Measurements from ENCODE around the gene METRNL. TPM values are rescaled to one million over a fixed set of nuclear protein-coding genes. Genes with fewer than 3 reads are reported as not detected.

The METRNL gene
- total RNA-seq, 1 experiment from 2014 or later: 58.7 TPM

GRCh38 chr17:83071966-83072562 lies 7.3 kb upstream of the METRNL start (continued):
- no peak for TF ChIP-seq SIN3A (IDR thresholded peaks at IDR 0.05; ENCODE audit: low read depth)
- no peak for TF ChIP-seq YY1 (IDR thresholded peaks at IDR 0.05; ENCODE audit: extremely low read depth, insufficient replicate concordance, low read depth, low read length)
- no peak for TF ChIP-seq RAD21 (IDR thresholded peaks at IDR 0.05; ENCODE audit: low read depth)

GRCh38 chr17:83072600-83073358 lies 6.6 kb upstream of the METRNL start:
- H3K4me2 ChIP-seq (ENCODE audit: low read length): peak overlapping the region; percentile 84
- ATAC-seq (peak; percentile 14; the same call in 1 of the 2 replicates), DNase-seq (ENCODE audit: low read depth, low spot score) (no peak)
- peak overlapping the region; percentile 56; the same call in 1 of the 2 replicates for H3K27ac ChIP-seq (ENCODE audit: low read depth, low read length)
- no peak overlapping the region for H2AFZ ChIP-seq (ENCODE audit: low read depth, low read length, poor library complexity, severe bottlenecking)
- H3K9ac ChIP-seq (ENCODE audit: low read length): peak overlapping the region; percentile 55
- no peaks in the 10 kb centered on the region for H3K27me3 ChIP-seq (ENCODE audit: insufficient read depth, low read length)
- peaks cover 16 to 18% of the 10 kb centered on the region in 2 experiments for H3K4me1 ChIP-seq (ENCODE audit: control insufficient read depth in 1 of 2, insufficient read depth in 2 of 2, low read length in 2 of 2)
- no TSS peak for BruUV-seq (replicated peaks)
- no peaks in the 10 kb centered on the region for H4K20me1 ChIP-seq (ENCODE audit: insufficient read depth)
- H3K79me2 ChIP-seq (ENCODE audit: insufficient read depth, low read length): no peaks in the 10 kb centered on the region
- H3K9me3 ChIP-seq (ENCODE audit: control insufficient read depth in 1 of 2, insufficient read depth in 1 of 2, low read depth in 1 of 2, low read length in 2 of 2): no peaks in the 10 kb centered on the region; a peak in 1 of 4 replicates
- ChIA-PET CTCF (no interaction called here), RAD21 (ENCODE audit: low non-redundant PET in 1 of 2, low total read pairs in 2 of 2, uncharacterized antibody in 2 of 2, unreplicated experiment in 2 of 2) (no interaction called here), POLR2A (interaction anchor here (1.3 kb wide), 1 partner anchor 24 kb away, joined by 3 read pairs; no protein-coding TSS in a partner anchor)
- no peaks in the 10 kb centered on the region for H3K36me3 ChIP-seq (ENCODE audit: control insufficient read depth in 1 of 2, insufficient read depth in 2 of 2, low read length in 2 of 2)
- TF ChIP-seq RAD21 (IDR thresholded peaks at IDR 0.05; ENCODE audit: low read depth) (no peak), EGR1 (IDR thresholded peaks at IDR 0.05; ENCODE audit: low read depth) (no peak), SIN3A (IDR thresholded peaks at IDR 0.05; ENCODE audit: low read depth) (no peak), ATF3 (IDR thresholded peaks at IDR 0.05) (no peak), REST (IDR thresholded peaks at IDR 0.05; ENCODE audit: low read depth) (no peak), EZH2 (IDR thresholded peaks at IDR 0.05) (no peak), TCF7L2 (IDR thresholded peaks at IDR 0.05; ENCODE audit: borderline replicate concordance, extremely low read depth, insufficient read depth, insufficient read length) (no peak), SRF (IDR thresholded peaks at IDR 0.05; ENCODE audit: low read depth) (no peak), MAX (IDR thresholded peaks at IDR 0.05) (no peak)
- peak overlapping the region; percentile 28 to 55 for H3K4me3 ChIP-seq (replicated peaks in 1 of 2; ENCODE audit: low read depth in 1 of 2, low read length in 2 of 2)
- intact Hi-C loops (cut with micrococcal nuclease): no loop called here
- H3K9me2 ChIP-seq (ENCODE audit: insufficient read depth): no peaks in the 10 kb centered on the region
